Forelimb muscle (tissue), 1 donor: ENCODE results near the gene OTUD7B. TPM values are rescaled to one million over a fixed set of nuclear protein-coding genes. Genes with fewer than 3 reads are reported as not detected.
"Not testable (repeated sequence)": the region's sequence is repeated elsewhere in the genome, so short reads cannot be mapped to it uniquely, and the experiment has no call there.

Experiments used
- DNase-seq: peaks from one replicate; pipeline ENCODE4 v3.0.0-alpha.2; 2013; ENCODE audit warnings: low read depth
- polyA plus RNA-seq: library from polyadenylated mRNA; unstranded; fragments of 120-200 nt; gene quantifications from one replicate; pipeline ENCODE4 v1.2.1, GENCODE V29; 2013; ENCODE audit not compliant: insufficient read length

The OTUD7B gene
- 14.5 TPM for polyA plus RNA-seq

GRCh38 chr1:150010393-150011115 lies at the start of gene OTUD7B:
Gene OTUD7B, minus strand, starts transcription at chr1:150010726. Its CDS starts 33,216 bp downstream, at chr1:149977510.
- DNase-seq, result peak; percentile 54

- no peak for DNase-seq
Observed at GRCh38 chr1:150060260-150060659, 49.7 kb upstream of the OTUD7B start.

GRCh38 chr1:150056407-150056806 lies 45.9 kb upstream of the OTUD7B start:
- DNase-seq, result no peak

GRCh38 chr1:150055507-150055906 lies 45.0 kb upstream of the OTUD7B start:
- not testable (repeated sequence) for DNase-seq

- no peak for DNase-seq
Observed at GRCh38 chr1:150053926-150054325, 43.4 kb upstream of the OTUD7B start.

- DNase-seq, result not testable (repeated sequence)
Observed at GRCh38 chr1:150051905-150052412, 41.4 kb upstream of the OTUD7B start.

- no peak for DNase-seq
Observed at GRCh38 chr1:150051089-150051373, 40.5 kb upstream of the OTUD7B start.

GRCh38 chr1:150049926-150050325 lies 39.4 kb upstream of the OTUD7B start:
- no peak for DNase-seq

GRCh38 chr1:150034336-150034735 lies 23.8 kb upstream of the OTUD7B start:
- no peak for DNase-seq

GRCh38 chr1:150028322-150028721 lies 17.8 kb upstream of the OTUD7B start:
- DNase-seq, result no peak

- DNase-seq, result no peak
Observed at GRCh38 chr1:150024156-150024555, 13.6 kb upstream of the OTUD7B start.

- DNase-seq, result no peak
Observed at GRCh38 chr1:150022357-150022756, 11.8 kb upstream of the OTUD7B start.

- DNase-seq, result no peak
Observed at GRCh38 chr1:150021191-150021694, 10.7 kb upstream of the OTUD7B start.

GRCh38 chr1:150020711-150021110 lies 10.2 kb upstream of the OTUD7B start:
- no peak for DNase-seq

- DNase-seq, result no peak
Observed at GRCh38 chr1:150018165-150018564, 7.6 kb upstream of the OTUD7B start.

- DNase-seq, result no peak
Observed at GRCh38 chr1:150017206-150017750, 6.8 kb upstream of the OTUD7B start.

GRCh38 chr1:150015651-150016131 lies 5.2 kb upstream of the OTUD7B start:
- no peak for DNase-seq

- DNase-seq, result no peak
Observed at GRCh38 chr1:150012611-150013010, 2.1 kb upstream of the OTUD7B start.

- DNase-seq, result peak; percentile 36
Observed at GRCh38 chr1:150009604-150010392, 728 bp downstream of the OTUD7B start.

GRCh38 chr1:150008699-150009098 lies 1.8 kb downstream of the OTUD7B start:
- no peak for DNase-seq

GRCh38 chr1:150006881-150007421 lies 3.6 kb downstream of the OTUD7B start:
- DNase-seq, result no peak

GRCh38 chr1:150005606-150006005 lies 4.9 kb downstream of the OTUD7B start:
- DNase-seq, result no peak
